UCSD-AML1 (cell line): ENCODE measurements around the gene CCL16.

ENCODE experiments used
- DNase-seq: peaks from one replicate; lab custom pipeline; 2025; ENCODE audit not compliant: unreplicated experiment; lab: John Stamatoyannopoulos, UW

Gene CCL16

GRCh38 chr17:35986643-35987042, 5.3 kb upstream of the CCL16 start, which contains the start of gene CCL14:
CCL14 (minus strand) TSS chr17:35986729; CDS start chr17:35986649, 80 bp downstream.
- DNase-seq = no peak

DNA sequence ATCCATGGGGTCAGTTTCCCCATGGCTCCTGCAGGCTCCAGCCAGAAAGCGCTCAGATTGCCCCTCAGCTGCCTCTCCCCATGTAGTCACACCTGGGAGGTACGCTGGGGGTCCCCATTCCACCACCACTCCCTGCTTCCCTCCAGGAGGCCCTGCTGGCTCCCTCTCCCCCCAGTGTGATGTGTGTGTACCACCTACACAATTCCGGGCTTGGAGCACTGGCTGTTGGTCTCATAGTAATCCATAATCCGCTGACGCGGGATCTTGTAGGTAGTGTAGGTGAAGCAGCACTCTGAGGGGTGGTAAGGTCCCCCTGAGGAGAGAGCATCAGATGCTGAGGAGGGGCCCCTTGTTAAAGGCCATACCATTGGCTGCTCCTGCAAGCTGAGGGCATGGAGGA, 2.8 kb upstream of the CCL16 start:
- DNase-seq = no peak

DNA sequence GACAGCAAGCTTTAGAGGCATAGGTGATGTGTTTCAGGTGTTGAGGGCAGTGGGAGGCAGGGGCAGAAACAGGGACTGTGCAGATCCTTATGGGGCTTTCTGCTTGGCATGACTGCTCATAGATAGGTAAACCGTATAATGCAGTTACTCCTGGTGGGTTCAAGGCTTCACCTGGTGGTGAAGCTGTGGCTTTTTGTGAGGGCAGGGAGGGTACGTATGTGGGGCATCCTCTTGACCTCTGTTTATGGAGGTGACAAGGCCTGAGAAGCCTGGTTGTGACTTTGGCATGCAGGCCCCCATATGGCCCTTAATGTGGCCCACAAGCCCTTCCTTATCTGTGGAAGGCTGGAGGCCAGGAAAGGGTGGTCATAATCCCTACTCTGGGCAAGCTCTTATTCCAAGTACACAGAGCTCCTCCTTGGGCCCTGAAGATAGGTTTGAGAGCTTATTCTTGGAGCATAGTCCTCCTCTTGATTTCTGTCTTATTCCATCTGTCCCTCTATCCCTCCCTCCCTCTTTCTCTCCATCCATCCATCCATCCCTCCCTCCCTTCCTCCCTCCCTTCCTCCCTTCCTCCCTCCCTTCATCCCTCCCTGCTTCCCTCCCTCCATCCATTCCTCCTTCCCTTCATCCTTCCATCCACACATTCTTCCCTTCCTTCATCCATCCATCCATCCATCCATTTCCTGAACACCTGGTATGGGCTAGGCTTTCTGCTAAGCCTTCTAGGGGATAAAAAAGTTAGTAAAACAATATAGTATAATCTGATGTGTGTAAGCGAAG, 1.3 kb upstream of the CCL16 start:
- no peak for DNase-seq

- no peak for DNase-seq
Observed at GRCh38 chr17:35981908-35982330, 622 bp upstream of the CCL16 start.

GRCh38 chr17:35978346-35978745, 3.0 kb downstream of the CCL16 start:
- no peak for DNase-seq

DNA sequence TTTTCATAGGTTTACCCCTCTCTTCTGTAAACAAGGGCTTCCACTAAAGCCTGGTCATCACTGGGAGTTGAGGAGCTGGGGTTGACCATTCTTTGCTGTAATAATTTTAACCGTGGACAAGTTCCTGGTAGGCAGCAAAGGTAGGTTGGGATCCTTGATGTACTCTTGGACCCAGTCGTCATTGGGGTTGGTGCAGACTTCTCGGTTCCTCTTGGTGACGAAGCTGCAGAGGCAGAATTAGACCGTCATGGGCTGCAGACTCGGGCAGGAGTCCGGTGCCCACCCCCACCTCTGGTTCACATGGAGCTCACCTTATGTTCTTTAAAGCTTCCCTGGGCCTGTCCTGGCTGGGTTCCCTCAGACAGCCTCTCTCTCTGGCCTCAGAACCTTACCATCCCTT, 3.8 kb downstream of the CCL16 start:
- no peak for DNase-seq

DNA sequence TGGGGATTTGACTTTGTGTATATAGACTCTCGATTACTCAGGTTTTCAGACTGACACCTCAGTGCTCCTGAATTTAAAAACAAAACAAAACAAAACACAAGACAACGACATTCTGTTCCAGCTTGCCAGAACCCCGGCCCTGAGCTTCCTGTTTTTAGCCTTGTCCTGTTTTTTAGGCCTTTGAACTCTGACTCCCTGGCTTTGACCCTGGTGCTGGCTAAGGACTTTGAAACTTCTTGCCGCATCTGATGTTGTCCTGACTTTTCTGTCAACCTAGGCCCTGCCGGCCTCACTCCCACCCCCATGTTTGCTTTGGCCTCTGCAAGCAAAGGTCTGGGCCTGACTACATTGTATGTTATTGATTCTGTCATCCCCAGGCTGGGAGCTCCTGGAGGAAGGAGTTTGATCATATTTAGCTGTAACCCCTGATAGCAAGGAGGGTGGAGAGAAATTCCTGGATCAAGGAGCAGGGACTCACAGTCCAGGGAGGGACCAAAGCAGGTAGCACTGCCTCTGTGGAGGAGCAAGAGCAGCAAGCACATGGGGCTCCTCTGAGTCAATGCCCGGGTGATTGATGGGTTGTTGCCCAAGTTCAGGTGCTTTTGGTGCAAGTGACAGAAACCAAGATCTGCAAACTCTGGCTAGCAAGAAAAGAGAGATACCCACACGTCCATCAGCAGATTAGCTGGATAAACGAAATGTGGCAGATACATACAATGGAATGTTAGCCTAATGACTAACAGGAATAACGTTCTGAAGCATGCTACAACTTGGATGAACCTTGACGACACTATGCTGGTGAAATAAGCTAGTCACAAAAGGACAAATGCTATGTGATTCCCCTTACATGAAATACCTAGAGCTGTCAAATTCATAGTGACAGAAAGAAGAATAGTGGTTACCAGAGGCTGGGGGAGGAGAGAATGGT, 7.7 kb downstream of the CCL16 start:
- DNase-seq = no peak

- no peak for DNase-seq
Observed at GRCh38 chr17:35972945-35973332, 8.4 kb downstream of the CCL16 start.

- no peak for DNase-seq
Observed at GRCh38 chr17:35972535-35972934, 8.8 kb downstream of the CCL16 start.

DNA sequence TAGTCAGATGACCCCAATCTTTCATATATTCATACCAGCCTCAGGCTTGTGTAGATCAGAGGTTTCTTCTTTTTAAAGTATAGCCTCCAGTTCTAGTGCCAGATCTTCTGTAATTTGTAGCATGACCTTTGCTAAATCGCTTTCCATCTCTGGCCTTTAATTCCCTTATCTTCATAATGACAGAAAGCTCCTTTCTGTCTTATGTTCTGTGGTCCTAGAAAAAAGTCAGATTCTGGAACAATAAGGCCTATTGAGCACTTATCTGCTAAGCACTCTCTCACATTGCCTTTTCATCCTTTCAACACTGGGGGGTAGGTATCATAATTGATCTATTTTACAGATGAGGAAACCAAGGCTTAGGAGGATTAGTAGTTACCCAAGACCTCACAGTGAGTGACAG, 9.2 kb downstream of the CCL16 start:
- no peak for DNase-seq

DNA sequence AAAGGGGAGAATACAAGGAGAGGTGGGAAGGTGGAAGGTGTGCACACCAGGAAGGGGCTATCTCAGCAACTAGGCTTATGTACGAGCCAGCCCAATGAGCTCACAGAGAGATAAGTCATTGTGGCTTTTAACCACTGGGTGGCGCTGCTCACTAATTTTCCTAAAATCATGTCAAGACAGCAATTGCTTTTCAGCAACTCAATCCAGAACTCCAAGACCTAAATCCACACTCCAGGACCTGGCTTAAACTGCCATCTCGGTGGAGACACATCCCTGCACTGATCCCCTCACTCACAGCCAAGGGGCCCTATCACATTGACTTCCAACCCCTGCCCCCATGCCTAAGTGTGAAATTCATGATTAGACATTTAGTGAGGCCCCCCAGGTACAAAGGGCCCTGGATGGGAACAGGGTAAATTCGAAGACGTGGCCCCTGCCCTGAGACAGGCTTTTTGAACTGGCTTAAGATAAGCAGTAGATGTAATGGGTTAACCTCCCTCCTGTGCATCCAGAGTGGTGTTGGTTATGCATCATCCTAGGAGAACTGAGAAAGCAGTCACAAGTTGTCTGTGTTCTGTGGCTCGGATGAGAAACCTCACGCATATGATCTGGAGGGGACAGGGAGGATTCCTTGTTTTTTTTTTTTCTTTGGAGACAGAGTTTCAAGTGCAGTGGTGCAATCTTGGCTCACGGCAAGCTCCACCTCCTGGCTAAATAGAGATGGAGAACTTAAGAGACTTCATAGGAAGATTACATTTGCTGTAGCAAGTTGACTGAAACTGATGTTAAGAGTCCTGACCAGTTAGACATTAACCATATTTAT, 11.5 kb downstream of the CCL16 start:
- DNase-seq = peak; percentile 44

- DNase-seq = no peak
Observed at GRCh38 chr17:35968520-35969054, 12.7 kb downstream of the CCL16 start.

DNA sequence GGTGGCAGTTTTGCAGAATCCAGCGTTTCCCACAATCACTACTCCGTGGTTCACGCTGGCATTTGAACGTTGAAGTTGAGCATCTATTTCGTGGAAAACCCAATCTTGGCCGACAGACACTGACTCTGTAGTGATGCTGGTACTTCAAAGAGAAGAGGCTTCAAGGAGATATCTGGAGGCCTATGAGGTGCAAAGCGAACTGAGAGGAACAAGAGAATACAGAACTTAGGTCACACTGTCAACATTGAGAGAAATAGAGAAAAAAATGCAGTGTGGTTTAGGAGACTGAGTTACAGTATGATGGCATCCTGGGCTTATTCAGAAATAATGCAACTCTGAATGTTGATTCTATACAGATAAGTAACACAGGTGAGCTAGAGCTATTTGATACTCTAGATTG, 16.0 kb downstream of the CCL16 start:
- DNase-seq = no peak

- no peak for DNase-seq
Observed at GRCh38 chr17:35963663-35964062, 17.6 kb downstream of the CCL16 start.

- no peak for DNase-seq
Observed at GRCh38 chr17:35953720-35954119, 27.6 kb downstream of the CCL16 start.

DNA sequence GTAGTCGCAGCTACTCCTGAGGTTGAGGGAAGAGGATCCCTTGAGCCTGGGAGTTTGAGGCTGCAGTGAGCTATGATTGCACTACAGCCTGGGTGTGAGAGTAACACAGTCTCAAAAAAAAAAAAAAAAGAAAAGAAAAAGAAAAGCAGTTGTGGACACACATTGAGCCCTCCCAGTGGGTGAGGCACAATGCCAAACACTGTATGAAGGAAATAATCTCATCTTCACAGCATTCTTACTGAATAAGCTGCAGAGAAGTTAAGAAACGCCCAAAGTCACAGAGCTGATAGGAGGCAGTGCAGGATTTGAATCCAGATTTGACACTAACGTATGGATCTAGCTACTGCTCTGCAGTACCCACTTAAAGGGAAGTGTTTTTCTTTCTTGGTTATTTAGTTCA, 31.9 kb downstream of the CCL16 start:
- DNase-seq = no peak

DNA sequence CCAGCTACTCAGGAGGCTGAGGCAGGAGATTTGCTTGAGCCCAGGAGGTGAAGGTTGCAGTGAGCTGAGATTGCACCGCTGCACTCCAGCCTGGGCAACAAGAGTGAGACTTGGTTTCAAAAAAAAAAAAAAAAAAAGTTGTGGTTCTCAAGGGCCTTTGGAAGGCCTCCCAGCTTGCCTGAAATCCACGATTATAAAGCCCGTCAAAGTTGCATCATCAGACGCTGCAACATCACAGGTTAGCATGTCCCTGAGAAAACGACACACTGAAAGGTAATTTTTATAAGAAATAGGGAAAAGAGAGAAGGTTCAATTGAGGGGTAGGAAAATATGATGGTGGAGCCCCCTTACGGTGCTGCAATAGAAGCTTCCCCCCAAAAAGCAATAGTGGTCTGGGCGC, 33.2 kb downstream of the CCL16 start:
- DNase-seq = no peak

DNA sequence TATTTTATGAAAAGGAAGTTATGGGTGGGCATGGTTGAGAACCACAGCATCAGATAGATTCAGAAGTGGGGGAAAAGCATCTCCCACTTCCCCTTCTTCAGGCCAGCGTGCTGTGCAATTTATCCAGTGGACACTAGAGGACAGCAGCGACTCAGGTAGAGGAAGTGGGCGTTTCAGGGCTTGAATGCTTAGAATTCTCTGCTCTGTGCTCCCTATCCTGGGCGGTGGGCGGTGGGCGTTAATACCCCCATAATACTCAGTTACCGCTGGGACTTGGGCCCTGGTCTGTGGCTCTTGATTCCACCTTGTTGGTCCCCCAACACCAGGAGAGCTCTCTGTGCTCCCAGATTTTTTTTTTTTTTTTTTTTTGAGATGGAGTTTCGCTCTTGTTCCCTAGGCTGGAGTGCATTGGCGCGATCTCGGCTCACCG, 34.1 kb downstream of the CCL16 start:
- DNase-seq = peak; percentile 59

DNA sequence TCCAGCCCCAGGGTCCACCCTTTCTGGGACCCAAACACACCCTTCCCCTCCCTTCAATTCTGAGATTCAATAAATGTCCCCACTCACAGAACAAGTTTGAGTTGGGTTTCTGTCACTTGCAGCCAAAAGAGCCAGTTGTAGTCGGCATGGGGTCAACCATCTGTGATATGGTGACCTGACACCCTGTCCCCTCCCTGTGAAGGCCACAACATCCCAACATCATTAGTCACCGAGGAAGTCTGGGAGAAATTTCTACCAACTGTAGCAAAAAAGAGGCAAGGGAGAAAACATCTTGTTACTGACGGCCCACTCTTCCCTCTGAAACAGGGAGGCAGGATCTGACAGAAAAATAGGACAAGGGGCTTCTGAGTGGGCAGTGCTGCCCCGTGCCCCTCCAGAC, 37.1 kb downstream of the CCL16 start:
- DNase-seq = no peak

DNA sequence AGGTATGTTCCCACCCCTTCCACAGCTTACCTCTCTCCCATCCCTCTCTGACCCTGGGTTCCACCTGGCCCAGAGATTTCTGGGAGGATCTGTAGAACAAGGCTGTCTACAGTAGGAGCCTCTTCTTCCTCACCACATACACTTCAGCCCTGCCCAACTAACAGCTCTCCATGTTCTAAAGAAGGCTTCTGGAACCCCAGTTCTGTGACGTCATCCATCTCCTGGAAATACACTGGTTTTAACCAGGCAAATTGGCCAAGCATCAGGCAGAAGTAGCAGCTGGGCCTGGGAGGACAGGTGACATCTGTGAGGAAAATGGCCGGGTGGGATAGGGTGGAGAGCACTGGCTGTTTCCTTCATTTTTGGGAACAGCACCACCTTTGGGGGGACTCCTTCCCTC, 37.8 kb downstream of the CCL16 start, which contains the start of gene LYZL6:
TSS of gene LYZL6 (minus strand) at position 177 of the 400 bp plus-strand sequence. CDS start 4,357 bp downstream, outside the sequence.
- no peak for DNase-seq
